A673 (cell line): Measurements from ENCODE around the gene NDFIP2. TPM values are rescaled to one million over a fixed set of nuclear protein-coding genes. Genes with fewer than 3 reads are reported as not detected.
A peak's percentile ranks its signal among the peaks of the same experiment; 100 is the strongest.

ENCODE experiments used
- BruUV-seq: library from RNA; stranded (reverse); fragments of 400-500 nt; replicated peaks from 2 replicates; lab custom pipeline; 2021; lab: Mats Ljungman, UMichigan
- CTCF ChIA-PET: fragments of 300-600 bp; sonication (Branson Sonifier 250); formaldehyde crosslinking; loops from one replicate; lab custom pipeline; 2022; ENCODE audit warnings: antibody characterized with exemption; lab: Charles Lee
- POLR2A ChIA-PET: fragments of 300-600 bp; sonication (Branson Sonifier 250); formaldehyde crosslinking; loops from one replicate; lab custom pipeline; 2022; ENCODE audit warnings: antibody characterized with exemption; ENCODE audit not compliant: low non-redundant PET; lab: Charles Lee
- DNase-seq: peaks from one replicate; pipeline ENCODE4 v3.0.0-alpha.2; 2015; ENCODE audit warnings: low spot score
- H3K27ac ChIP-seq: fragments of 200-600 bp; sonication (generic); 2 replicates; pipeline ENCODE4 v1.5.1; 2016; ENCODE audit warnings: mixed run types, low read depth, mild to moderate bottlenecking, mixed read lengths, antibody characterized with exemption, low read length; ENCODE audit not compliant: poor library complexity, severe bottlenecking
- H3K27me3 ChIP-seq: fragments of 200-600 bp; sonication (generic); replicated peaks from 2 replicates; pipeline ENCODE4 v1.6.1; 2017; ENCODE audit warnings: mixed run types, low read depth, mild to moderate bottlenecking, mixed read lengths, antibody characterized with exemption, low read length; ENCODE audit not compliant: insufficient read depth, poor library complexity
- H3K36me3 ChIP-seq: fragments of 200-600 bp; sonication (generic); 2 replicates; pipeline ENCODE4 v1.6.1; 2016; ENCODE audit warnings: mixed run types, mild to moderate bottlenecking, mixed read lengths, antibody characterized with exemption, low read length; ENCODE audit not compliant: insufficient read depth, poor library complexity, severe bottlenecking
- H3K4me1 ChIP-seq: fragments of 200-600 bp; sonication (generic); 2 replicates; pipeline ENCODE4 v1.6.1; 2017; ENCODE audit warnings: mixed run types, mild to moderate bottlenecking, mixed read lengths, antibody characterized with exemption, low read length; ENCODE audit not compliant: insufficient read depth, poor library complexity, severe bottlenecking
- H3K4me3 ChIP-seq: fragments of 200-600 bp; sonication (generic); 2 replicates; pipeline ENCODE4 v1.5.1; 2016; ENCODE audit warnings: low read depth, mixed run types, mild to moderate bottlenecking, mixed read lengths, low read length; ENCODE audit not compliant: poor library complexity, severe bottlenecking
- H3K9me3 ChIP-seq: fragments of 200-600 bp; sonication (generic); 2 replicates; pipeline ENCODE4 v1.6.1; 2016; ENCODE audit warnings: mixed run types, low read depth, mild to moderate bottlenecking, mixed read lengths, antibody characterized with exemption, low read length; ENCODE audit not compliant: poor library complexity, severe bottlenecking
- EZH2 ChIP-seq: fragments of 200-600 bp; sonication (generic); IDR thresholded peaks from 2 replicates; pipeline ENCODE4 v1.6.1; 2017; ENCODE audit warnings: borderline replicate concordance, low read depth, mild to moderate bottlenecking, mixed read lengths, antibody characterized with exemption, low read length; ENCODE audit not compliant: poor library complexity, severe bottlenecking
- intact Hi-C: fragments of 100-400 bp; cut with micrococcal nuclease; formaldehyde crosslinking; loops from one replicate; pipeline ENCODE4 v1.10.0; 2022; ENCODE audit not compliant: unreplicated experiment
- total RNA-seq: library from RNA; stranded (reverse); gene quantifications from 2 replicates; pipeline ENCODE4 v1.2.3, GENCODE V29; 2021
- TF ChIP-seq, protein P1 (sequence below): fragments of 300-800, 200-600 bp; sonication (generic); conservative IDR thresholded peaks from 2 replicates; pipeline ENCODE4 v1.5.1; 2017; ENCODE audit warnings: low read depth, mild to moderate bottlenecking, antibody characterized with exemption, low read length, moderate library complexity, mixed read lengths

The NDFIP2 gene
- total RNA-seq, 1 experiment from 2014 or later = 34.0 TPM

DNA sequence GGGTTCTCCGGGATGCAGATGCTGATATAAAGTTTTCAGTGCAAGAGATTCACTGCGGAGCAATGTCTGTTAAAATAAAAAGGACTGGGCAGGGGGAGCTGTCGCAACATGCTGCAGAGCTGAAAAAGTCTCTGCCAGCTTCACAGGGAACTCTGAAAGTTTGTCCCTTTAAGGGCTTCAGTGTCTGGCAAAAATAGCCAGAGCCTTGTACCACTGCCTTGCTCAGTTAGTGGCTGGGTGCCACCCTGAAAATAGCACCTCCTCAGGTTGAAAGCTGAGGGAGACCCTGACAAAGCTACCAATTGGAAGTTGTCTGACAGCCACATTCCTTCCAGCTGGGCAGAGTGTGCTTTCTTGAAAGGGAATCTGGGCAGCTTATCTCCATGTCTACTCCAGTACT, 3.0 kb upstream of the NDFIP2 start:
- no peak for TF ChIP-seq EZH2
- TF ChIP-seq, protein P1, sequence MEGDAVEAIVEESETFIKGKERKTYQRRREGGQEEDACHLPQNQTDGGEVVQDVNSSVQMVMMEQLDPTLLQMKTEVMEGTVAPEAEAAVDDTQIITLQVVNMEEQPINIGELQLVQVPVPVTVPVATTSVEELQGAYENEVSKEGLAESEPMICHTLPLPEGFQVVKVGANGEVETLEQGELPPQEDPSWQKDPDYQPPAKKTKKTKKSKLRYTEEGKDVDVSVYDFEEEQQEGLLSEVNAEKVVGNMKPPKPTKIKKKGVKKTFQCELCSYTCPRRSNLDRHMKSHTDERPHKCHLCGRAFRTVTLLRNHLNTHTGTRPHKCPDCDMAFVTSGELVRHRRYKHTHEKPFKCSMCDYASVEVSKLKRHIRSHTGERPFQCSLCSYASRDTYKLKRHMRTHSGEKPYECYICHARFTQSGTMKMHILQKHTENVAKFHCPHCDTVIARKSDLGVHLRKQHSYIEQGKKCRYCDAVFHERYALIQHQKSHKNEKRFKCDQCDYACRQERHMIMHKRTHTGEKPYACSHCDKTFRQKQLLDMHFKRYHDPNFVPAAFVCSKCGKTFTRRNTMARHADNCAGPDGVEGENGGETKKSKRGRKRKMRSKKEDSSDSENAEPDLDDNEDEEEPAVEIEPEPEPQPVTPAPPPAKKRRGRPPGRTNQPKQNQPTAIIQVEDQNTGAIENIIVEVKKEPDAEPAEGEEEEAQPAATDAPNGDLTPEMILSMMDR = no peak
- H3K27me3 ChIP-seq = no peaks in the 10 kb centered on the region
- DNase-seq = no peak
- H3K36me3 ChIP-seq = no peaks in the 10 kb centered on the region
- no peak overlapping the region for H3K4me3 ChIP-seq
- ChIA-PET POLR2A (no interaction called here), CTCF (interaction anchor here (1.1 kb wide), 1 partner anchor 54 kb away, joined by 3 read pairs; no protein-coding TSS in a partner anchor)
- no peaks in the 10 kb centered on the region for H3K9me3 ChIP-seq
- intact Hi-C loops = no loop called here
- no TSS peak for BruUV-seq
- H3K4me1 ChIP-seq = no peaks in the 10 kb centered on the region
- no peak overlapping the region for H3K27ac ChIP-seq

DNA sequence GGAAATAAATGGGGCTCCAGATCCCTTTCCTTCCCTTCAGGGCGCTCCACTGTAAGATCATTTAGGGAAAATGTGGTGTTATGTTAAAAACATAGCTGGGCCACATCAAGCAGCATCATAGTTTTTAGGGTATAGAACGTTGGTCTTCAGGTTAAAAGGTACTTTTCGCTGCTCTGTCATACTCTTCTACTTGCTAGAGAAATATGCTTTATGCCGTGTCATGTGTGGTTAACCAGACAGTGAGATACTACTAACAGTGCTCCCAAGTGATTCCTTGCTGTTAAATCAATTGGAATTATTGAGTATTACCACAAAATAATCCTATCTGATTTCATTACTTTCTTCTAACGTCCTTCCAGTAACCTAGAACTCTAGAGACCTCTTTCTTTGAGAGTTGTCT, 1.1 kb upstream of the NDFIP2 start:
- DNase-seq = no peak
- POLR2A ChIA-PET = no interaction called here
- intact Hi-C loops = no loop called here
- H3K4me1 ChIP-seq = no peaks in the 10 kb centered on the region
- no peaks in the 10 kb centered on the region for H3K9me3 ChIP-seq
- TF ChIP-seq, protein P1 = no peak
- no peak for TF ChIP-seq EZH2
- H3K36me3 ChIP-seq = no peaks in the 10 kb centered on the region
- no peak overlapping the region for H3K4me3 ChIP-seq
- H3K27ac ChIP-seq = no peak overlapping the region
- no peaks in the 10 kb centered on the region for H3K27me3 ChIP-seq
- CTCF ChIA-PET = no interaction called here
- no TSS peak for BruUV-seq

DNA sequence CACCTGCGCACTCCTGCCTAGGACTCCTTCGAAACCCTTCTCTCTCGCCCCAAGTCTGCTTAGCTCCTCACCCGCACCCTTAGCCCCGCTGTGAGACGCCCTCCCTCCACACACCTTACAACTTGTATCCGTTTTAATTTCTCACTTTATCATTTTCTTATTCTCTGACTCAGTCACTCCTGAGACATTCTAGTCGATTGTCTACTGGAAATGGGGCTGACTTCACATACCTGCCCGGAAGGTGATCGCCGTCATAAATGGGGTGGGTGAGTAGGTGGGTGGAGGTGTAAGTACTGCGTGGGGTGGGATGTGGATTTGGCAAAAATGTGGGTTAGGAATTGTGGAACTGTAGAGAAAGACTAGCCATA, 714 bp downstream of the NDFIP2 start:
- no TSS peak for BruUV-seq
- TF ChIP-seq, protein P1 = no peak
- no peak for TF ChIP-seq EZH2
- no peaks in the 10 kb centered on the region for H3K27me3 ChIP-seq
- H3K9me3 ChIP-seq = no peaks in the 10 kb centered on the region
- ChIA-PET CTCF (no interaction called here), POLR2A (no interaction called here)
- DNase-seq = no peak
- H3K27ac ChIP-seq = peak overlapping the region; percentile 64
- intact Hi-C loops = no loop called here
- H3K36me3 ChIP-seq = no peaks in the 10 kb centered on the region
- H3K4me3 ChIP-seq = peak overlapping the region; percentile 70
- no peaks in the 10 kb centered on the region for H3K4me1 ChIP-seq
